ENCODE results near the gene GNAZ.
A peak's percentile ranks its signal among the peaks of the same experiment; 100 is the strongest.
"Not testable (repeated sequence)": the region's sequence is repeated elsewhere in the genome, so short reads cannot be mapped to it uniquely, and the experiment has no call there.

GNAZ gene

GRCh38 chr22:23070418-23071229 lies at the start of gene GNAZ:
Gene GNAZ, plus strand, starts transcription at chr22:23070519. Its CDS starts 25,177 bp downstream, at chr22:23095696.
- H3K4me3 ChIP-seq (ENCODE audit: low read depth, low read length), result peak within 1 kb of the TSS; percentile 45

GRCh38 chr22:23020659-23021293 lies 49.5 kb upstream of the GNAZ start:
- no peak overlapping the region for H3K4me3 ChIP-seq (ENCODE audit: low read depth, low read length)

DNA sequence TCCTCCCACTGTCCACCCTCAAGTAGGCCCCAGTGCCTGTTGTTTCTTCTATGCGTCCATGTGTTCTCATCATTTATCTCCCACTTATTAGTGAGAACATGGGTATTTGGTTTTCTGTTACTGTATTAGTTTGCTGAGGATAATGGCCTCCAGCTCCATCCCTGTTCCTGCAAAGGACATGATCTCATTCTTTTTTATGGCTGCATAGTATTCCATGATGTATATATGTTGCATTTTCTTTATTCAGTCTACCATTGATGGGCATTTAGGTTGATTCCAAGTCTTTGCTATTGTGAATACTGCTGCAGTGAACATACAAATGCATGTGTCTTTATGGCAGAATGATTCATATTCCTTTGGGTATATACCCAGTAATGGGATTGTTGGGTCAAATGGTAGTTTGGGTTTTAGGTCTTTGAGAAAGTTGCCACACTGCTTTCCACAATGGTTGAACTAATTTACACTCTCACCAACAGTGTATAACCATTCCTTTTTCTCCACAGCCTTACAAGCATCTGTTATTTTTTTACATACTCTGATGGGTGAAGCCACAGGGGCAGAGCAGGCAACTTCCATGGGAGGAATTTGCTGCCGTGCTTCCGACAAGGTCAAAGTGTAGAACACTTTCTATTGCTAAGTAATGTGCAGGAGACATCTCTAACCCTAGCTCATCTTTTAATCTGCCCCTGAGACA lies 48.5 kb upstream of the GNAZ start:
- not testable (repeated sequence) for H3K4me3 ChIP-seq (ENCODE audit: low read depth, low read length)

DNA sequence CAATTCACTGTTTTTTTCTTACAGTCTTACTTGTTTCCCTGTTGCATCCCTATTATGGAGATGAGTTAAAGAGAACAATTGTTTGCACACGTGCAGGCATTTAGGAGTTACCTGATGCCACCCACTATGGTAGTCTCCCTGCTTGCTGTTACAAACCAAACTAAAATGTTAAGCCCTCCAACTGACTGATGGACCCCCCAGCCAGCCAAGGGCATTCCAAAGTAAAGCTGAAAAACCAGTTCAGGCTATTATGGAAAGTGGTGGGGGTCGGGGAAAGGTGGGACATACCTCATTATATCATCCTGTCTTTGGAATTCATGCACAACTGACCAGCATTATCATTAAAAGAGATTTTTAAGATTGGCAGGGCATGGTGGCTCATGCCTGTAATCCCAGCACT lies 47.0 kb upstream of the GNAZ start:
- no peak overlapping the region for H3K4me3 ChIP-seq (ENCODE audit: low read depth, low read length)

- H3K4me3 ChIP-seq (ENCODE audit: low read depth, low read length), result no peak overlapping the region
These were observed 43.5 kb upstream of the GNAZ start for GRCh38 chr22:23026777-23027176.

GRCh38 chr22:23027849-23028248 lies 42.5 kb upstream of the GNAZ start:
- not testable (repeated sequence) for H3K4me3 ChIP-seq (ENCODE audit: low read depth, low read length)

DNA sequence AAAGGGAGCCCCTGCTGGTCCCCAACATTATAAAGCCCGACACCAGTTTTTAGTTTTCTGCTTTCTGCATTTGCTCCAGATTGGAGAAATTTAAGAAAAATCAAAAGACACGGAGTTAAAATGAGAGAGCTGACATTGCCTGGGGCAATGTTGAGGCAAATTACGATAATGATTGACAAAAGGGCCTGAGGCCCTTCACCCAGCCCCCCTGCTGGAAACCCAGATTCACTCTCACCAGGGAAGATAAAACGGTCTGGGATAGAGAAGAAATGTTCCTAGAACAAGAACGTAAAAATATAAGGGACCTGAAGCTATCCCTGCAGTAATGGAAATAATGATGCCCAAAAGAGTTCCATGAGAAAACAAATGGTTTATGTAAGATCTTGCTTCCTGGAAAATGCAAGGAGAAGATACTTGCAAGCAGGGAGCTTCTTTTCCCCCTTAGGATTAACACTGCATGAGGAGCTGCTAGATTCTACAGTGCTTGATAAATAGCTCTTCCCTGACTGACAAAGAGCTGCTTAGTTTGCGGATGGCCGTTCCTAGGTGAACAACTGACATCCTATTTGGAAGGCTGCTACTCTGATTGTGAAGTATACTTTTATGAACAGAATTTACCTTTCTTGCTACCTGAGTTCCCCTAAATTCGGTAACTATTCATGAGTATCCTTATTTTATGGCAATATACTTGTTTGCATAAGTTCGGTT lies 40.6 kb upstream of the GNAZ start:
- no peak overlapping the region for H3K4me3 ChIP-seq (ENCODE audit: low read depth, low read length)

GRCh38 chr22:23031381-23031780 lies 38.9 kb upstream of the GNAZ start:
- no peak overlapping the region for H3K4me3 ChIP-seq (ENCODE audit: low read depth, low read length)

DNA sequence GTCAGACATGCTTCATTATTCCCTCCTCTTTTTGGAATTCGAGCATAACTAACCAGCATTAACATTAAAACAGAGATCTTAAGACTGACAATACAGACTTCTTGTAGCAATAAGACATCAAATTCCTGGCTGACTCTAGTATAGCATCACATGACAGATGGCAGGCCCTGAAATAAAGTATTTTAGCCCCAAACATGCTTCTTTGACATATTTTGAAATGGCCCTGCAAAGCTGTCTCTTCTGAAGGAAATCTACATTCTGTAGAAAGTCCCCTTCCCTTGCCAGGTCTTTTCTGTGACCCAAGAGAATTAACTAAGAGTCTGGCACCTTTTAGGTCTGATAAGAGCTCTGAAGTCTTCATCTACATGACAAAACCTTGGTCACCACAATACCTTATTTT lies 38.5 kb upstream of the GNAZ start:
- no peak overlapping the region for H3K4me3 ChIP-seq (ENCODE audit: low read depth, low read length)

- H3K4me3 ChIP-seq (ENCODE audit: low read depth, low read length), result no peak overlapping the region
These were observed 37.7 kb upstream of the GNAZ start for GRCh38 chr22:23032658-23033057.

DNA sequence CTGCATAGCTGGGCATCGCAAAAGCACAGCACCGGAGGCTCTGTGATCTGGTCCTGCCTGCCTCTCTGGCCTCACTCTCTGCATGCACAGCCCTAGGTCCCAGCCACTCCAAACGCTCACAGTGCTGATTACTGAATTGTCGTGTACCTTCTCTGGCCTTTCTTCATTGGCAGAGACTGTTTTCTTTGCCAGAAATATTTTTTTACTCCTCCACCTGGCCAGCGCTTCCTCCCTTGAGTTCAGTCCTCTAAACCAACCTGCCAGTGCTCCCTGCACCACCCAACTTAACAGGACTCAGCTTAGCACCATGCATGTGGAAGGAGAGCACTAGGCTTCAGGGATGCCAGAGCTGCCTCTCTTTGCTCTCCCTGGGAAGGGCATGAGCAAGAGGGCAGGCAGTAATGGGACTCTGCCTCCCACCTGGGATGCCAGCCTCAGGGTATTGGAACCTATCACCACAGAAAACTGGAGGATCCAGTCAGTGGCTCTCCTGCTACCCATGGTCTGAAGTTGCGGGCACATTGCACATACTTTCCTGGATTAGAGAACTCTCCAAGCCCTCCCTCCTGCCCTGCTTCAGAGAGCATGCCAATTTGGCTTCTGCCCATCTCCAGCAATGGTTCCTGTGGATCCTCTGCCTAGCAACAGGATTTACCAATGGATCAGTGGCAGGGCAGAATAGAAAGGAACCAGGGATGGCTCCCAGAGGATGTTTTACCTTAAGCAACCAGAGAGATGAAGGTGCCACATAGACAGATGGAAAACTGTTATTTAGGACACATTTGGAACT lies 37.0 kb upstream of the GNAZ start:
- H3K4me3 ChIP-seq (ENCODE audit: low read depth, low read length), result no peak overlapping the region

- H3K4me3 ChIP-seq (ENCODE audit: low read depth, low read length), result no peak overlapping the region
These were observed 35.4 kb upstream of the GNAZ start for GRCh38 chr22:23034621-23035556.

DNA sequence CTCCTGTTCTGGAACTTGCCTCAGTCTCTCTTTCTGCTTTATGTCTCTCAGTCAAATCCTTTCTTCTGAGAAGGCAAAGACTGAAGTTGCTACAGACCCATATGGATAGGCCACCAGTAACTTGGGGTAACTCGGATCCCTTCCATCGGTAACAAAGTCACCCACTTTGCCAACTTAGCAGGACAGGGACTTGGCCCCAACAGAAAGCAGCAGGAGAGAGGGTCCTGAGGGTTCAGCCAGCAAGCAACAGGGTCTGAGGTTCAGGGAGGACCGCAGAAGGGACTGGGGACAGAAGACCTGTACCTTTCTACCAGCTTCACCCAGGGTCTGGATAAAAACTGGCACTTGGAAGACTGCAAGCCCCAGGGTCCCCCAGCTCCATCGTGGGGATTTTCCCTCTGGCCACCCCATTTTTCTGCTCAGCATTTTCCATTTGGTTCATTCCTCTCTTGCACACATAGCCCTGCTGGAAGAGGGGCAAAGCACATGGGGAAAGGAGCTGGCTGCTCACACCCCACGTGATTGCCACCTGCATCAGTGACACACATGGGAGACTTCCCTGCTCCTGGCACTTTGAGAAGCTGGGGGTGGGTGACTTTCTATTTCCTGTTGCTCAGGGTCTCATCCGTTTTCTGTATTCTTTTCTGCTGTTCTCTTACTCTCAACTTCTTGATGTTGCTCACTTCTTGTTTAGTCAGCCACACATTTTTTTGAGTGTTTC lies 34.6 kb upstream of the GNAZ start:
- no peak overlapping the region for H3K4me3 ChIP-seq (ENCODE audit: low read depth, low read length)

GRCh38 chr22:23036684-23037428 lies 33.5 kb upstream of the GNAZ start:
- H3K4me3 ChIP-seq (ENCODE audit: low read depth, low read length), result no peak overlapping the region

- H3K4me3 ChIP-seq (ENCODE audit: low read depth, low read length), result no peak overlapping the region
These were observed 32.6 kb upstream of the GNAZ start for GRCh38 chr22:23037429-23038333.

DNA sequence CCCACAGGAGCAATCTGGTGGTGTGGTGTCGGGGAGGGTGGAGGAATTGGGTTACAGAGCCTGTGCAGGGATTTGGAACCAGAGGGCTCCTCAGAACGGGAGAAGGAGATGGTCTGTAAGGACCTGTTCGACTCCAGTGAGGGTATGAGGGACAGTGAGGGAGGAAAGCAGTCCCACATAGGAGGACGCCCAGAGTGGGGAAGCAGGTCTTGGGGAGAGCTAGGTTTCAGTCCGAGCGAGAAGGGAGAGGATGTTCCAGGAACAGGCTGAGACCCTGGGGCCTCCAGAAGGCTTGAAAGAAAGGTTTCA lies 32.0 kb upstream of the GNAZ start:
- H3K4me3 ChIP-seq (ENCODE audit: low read depth, low read length), result no peak overlapping the region

GRCh38 chr22:23038902-23039301 lies 31.4 kb upstream of the GNAZ start:
- H3K4me3 ChIP-seq (ENCODE audit: low read depth, low read length), result no peak overlapping the region

Measured in iPS-11a (cell line).